Measurements from ENCODE around the gene SLC35A2. TPM values are rescaled to one million over a fixed set of nuclear protein-coding genes. Genes with fewer than 3 reads are reported as not detected.

Gene SLC35A2
- 10 to 100 TPM; 14.0 to 27.9 (median 25.4) TPM for total RNA-seq

GRCh38 chrX:48911412-48912182, at the start of gene SLC35A2:
Gene SLC35A2, minus strand, starts transcription at chrX:48911646. Its CDS starts 10 bp downstream, at chrX:48911636.
- intact Hi-C loops (cut with DNase I; ENCODE audit: low total_unique reads), result no loop called here
- peak in 1 of 2 donors; percentile 17 for TF ChIP-seq POLR2A (IDR thresholded peaks at IDR 0.05)
- TF ChIP-seq CTCF (IDR thresholded peaks at IDR 0.05), result no peak
- peak; percentile 73 to 96 for DNase-seq (ENCODE audit: low spot score in 2 of 2)
- 1 to 37% methylated on average over 29 to 58 of the region's 60 CpGs for WGBS, 2 donors
- peak within 1 kb of the TSS; percentile 25 for H3K4me3 ChIP-seq (ENCODE audit: low read depth, poor library complexity, severe bottlenecking)

- intact Hi-C loops (cut with DNase I; ENCODE audit: low total_unique reads), result no loop called here
- 79 to 95% methylated on average over 2 of the region's 2 CpGs for WGBS, 2 donors
- H3K4me3 ChIP-seq (ENCODE audit: low read depth, poor library complexity, severe bottlenecking), result no peak overlapping the region
- DNase-seq (ENCODE audit: low spot score in 2 of 2), result no peak
- TF ChIP-seq CTCF (IDR thresholded peaks at IDR 0.05) (no peak), POLR2A (IDR thresholded peaks at IDR 0.05) (no peak)
Measured at GRCh38 chrX:48960291-48960690, 48.8 kb upstream of the SLC35A2 start.

GRCh38 chrX:48958635-48959094, 47.2 kb upstream of the SLC35A2 start:
- H3K4me3 ChIP-seq (ENCODE audit: low read depth, poor library complexity, severe bottlenecking), result no peak overlapping the region
- intact Hi-C loops (cut with DNase I; ENCODE audit: low total_unique reads), result no loop called here
- 0 to 42% methylated on average over 12 to 21 of the region's 21 CpGs for WGBS, 2 donors
- DNase-seq (ENCODE audit: low spot score in 2 of 2), result peak in 1 of 2 donors; percentile 24
- TF ChIP-seq CTCF (IDR thresholded peaks at IDR 0.05), result no peak

- peak; percentile 95 to 99 for DNase-seq (ENCODE audit: low spot score in 2 of 2)
- intact Hi-C loops (cut with DNase I; ENCODE audit: low total_unique reads), result no loop called here
- WGBS, 2 donors, result 0 to 52% methylated on average over 25 to 66 of the region's 66 CpGs
- peak overlapping the region; percentile 55 for H3K4me3 ChIP-seq (ENCODE audit: low read depth, poor library complexity, severe bottlenecking)
- TF ChIP-seq CTCF (IDR thresholded peaks at IDR 0.05) (no peak), POLR2A (IDR thresholded peaks at IDR 0.05) (no peak)
Measured at GRCh38 chrX:48957827-48958634, 46.6 kb upstream of the SLC35A2 start.

- no peak for TF ChIP-seq CTCF (IDR thresholded peaks at IDR 0.05)
- TF ChIP-seq POLR2A (IDR thresholded peaks at IDR 0.05), result no peak
- peak within 1 kb of the TSS; percentile 55 for H3K4me3 ChIP-seq (ENCODE audit: low read depth, poor library complexity, severe bottlenecking)
- intact Hi-C loops (cut with DNase I; ENCODE audit: low total_unique reads), result no loop called here
- 64% methylated on average over 38 of the region's 53 CpGs; no CpG with 5 or more reads in 1 of the 2 donors for WGBS, 2 donors
- DNase-seq (ENCODE audit: low spot score in 2 of 2), result no peak
Measured at GRCh38 chrX:48957477-48957826, 46.0 kb upstream of the SLC35A2 start, which contains the start of gene OTUD5. Gene OTUD5, minus strand, starts transcription at chrX:48957607. Its CDS starts 37 bp downstream, at chrX:48957570.
